Islet precursor cell (in vitro differentiated cells): ENCODE data around the gene OR4D2.
"Not testable (repeated sequence)": the region's sequence is repeated elsewhere in the genome, so short reads cannot be mapped to it uniquely, and the experiment has no call there.

Experiments used
- DNase-seq: peaks from one replicate; pipeline ENCODE4 v3.0.0-alpha.2; 2018

Gene OR4D2

GRCh38 chr17:58166682-58167081 is at the start of gene OR4D2:
TSS of gene OR4D2 (plus strand) at chr17:58166982. CDS start at chr17:58169656, 2,674 bp downstream.
- peak; percentile 29 for DNase-seq

- no peak for DNase-seq
These were observed 49.4 kb upstream of the OR4D2 start for GRCh38 chr17:58117382-58117781.

DNA sequence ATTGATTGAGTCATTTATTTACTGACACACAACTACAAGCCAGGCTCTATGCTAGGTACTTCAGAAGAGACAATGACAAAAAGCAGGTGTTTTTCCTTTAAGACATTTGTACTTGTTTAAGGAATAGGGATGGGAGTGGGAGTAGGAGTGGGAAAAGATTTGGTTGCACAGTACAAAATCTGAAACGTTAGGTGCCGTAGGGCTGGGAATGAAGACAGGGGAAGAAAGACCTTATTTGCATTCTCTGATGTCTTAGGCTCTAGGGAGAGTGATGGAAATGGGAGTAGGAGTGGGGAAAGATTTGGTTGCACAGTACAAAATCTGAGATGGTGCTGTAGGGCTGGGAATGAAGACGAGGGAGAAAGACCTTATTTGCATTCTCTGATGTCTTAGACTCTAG is 47.3 kb upstream of the OR4D2 start:
- no peak for DNase-seq

- DNase-seq: peak; percentile 86
These were observed 46.5 kb upstream of the OR4D2 start for GRCh38 chr17:58120195-58120822.

GRCh38 chr17:58121925-58122324 is 44.9 kb upstream of the OR4D2 start:
- no peak for DNase-seq

GRCh38 chr17:58127846-58128245 is 38.9 kb upstream of the OR4D2 start:
- DNase-seq: no peak

- DNase-seq: not testable (repeated sequence)
These were observed 34.1 kb upstream of the OR4D2 start for GRCh38 chr17:58132697-58133096.

DNA sequence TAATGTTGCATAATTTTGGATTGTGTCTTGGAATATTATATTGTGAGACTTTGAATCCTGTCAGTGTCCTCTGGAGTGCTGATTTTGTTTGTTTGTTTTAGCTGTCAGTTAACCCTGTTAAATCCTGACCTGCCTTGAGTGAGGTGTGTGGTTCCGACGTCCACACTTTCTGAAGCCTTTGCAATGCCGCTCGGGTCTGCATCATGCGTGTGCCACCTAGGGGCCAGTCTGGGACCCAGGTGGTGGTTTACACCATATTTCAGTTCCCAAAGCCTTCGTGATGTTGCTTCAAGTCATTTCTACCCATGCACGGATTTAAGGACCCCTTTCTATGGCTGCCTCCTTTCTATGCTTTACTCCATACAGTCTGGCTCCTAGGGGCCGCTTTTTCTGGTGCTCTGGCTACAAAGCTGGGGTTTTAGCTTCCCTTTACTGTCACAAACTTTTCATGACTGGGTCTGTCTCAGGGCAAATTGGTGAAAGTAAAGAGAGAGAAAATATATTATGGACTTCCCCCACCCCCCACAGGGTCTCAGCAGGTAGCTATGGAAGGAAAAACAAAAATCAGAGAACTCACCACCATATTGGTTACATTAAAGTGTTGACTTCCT is 30.0 kb upstream of the OR4D2 start:
- DNase-seq: no peak

- no peak for DNase-seq
These were observed 25.3 kb upstream of the OR4D2 start for GRCh38 chr17:58141505-58141904.

GRCh38 chr17:58143335-58143734 is 23.4 kb upstream of the OR4D2 start:
- DNase-seq: not testable (repeated sequence)

GRCh38 chr17:58144801-58145200 is 22.0 kb upstream of the OR4D2 start:
- DNase-seq: no peak

GRCh38 chr17:58147930-58148434 is 18.8 kb upstream of the OR4D2 start, which contains the start of gene OR4D1:
TSS of gene OR4D1 (plus strand) at chr17:58148384. CDS start at chr17:58155154, 6,770 bp downstream.
- DNase-seq: no peak

DNA sequence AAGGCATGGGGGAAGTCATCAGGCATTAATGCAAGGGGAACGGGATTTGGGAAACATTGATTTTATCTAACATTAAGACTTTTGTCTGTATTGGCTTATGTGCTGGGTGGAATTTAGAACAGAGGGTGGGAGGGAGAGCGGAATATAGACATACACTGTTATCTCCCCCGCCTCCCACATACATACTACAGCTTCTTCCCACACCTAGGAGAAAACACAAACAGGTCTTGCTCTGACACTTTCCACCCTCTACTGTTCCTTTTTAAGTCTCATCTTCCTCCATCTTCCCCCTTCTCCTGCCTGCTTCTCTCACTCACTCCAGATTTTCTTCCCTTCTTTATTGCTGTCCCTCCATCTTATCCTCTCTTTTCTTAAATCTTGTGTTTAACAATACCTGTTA is 18.2 kb upstream of the OR4D2 start:
- DNase-seq: no peak

GRCh38 chr17:58150394-58150793 is 16.4 kb upstream of the OR4D2 start:
- no peak for DNase-seq

GRCh38 chr17:58153046-58153445 is 13.7 kb upstream of the OR4D2 start:
- DNase-seq: no peak

GRCh38 chr17:58153671-58154070 is 13.1 kb upstream of the OR4D2 start:
- no peak for DNase-seq

- DNase-seq: peak; percentile 87
These were observed 9.7 kb upstream of the OR4D2 start for GRCh38 chr17:58156839-58157803.

GRCh38 chr17:58158181-58158580 is 8.6 kb upstream of the OR4D2 start:
- DNase-seq: no peak

DNA sequence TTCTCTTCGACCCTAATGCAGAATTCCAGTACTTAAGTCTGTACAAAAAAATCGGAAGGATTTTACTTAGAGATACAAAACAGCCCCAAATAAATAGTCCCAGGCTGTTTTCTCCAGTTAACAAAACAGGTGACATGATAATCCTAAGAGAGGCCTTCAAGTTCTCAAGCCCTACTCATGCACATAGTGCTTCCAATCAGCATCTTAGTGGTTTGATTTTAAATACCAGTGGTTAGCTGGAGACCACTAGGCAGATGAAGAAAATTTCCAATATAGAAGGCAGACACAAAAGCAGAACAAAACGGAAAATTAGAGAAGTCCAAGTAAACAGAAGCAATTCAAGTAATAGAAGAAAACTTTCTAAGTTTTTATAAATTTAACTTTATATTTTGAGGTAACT is 5.2 kb upstream of the OR4D2 start:
- no peak for DNase-seq

DNA sequence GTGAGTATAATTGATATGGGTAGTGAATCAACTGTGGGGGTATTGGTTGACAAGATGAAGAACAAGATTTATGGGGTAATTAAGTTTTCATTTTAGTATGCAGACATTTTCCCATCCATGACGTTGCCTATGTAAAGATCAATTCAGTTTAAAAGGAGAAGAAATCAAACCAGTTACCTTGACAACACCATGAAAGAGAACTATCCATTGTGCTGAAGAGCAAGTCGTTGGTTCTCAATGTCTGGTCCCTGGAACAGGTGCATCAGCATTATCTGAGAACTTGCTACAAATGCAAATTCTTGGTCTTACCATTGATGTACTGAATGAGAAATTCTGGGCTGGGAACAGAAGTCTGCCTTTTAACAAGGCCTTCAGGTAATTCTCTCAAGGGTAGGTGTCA is 801 bp upstream of the OR4D2 start:
- peak; percentile 36 for DNase-seq

- no peak for DNase-seq
These were observed 3.8 kb downstream of the OR4D2 start for GRCh38 chr17:58170622-58171021.

DNA sequence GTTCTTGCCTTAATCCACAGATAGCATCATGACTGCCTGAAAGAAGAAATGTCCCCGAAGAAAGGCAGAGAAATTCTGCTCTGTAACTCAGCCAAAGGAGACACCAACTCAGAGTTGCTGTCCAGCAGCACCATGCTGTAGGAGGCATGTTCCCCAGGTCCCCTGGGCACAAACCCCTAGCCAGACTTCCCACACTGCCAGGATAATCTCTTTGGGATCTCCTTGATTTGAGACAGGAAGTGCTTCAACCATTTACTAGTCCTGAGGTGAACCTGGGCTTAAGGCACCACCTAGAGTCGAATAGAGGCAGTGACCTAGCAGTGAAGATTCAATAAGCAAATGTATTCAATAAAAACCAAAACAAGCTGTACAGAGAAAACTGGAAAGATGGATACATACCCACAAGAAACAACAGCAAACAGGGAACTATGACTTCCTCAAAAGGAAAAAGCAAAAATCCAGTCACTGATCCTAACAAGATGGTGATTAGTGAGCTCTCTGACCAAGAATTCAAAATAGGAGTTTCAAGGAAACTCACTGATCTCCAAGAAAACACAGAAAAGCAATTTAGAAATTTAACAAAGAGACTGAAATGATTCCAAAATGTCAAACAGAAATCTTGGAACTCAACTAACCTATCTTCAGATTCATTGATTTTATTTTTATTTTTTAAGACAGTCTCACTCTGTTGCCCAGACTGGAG is 5.7 kb downstream of the OR4D2 start:
- peak; percentile 83 for DNase-seq

- DNase-seq: no peak
These were observed 8.1 kb downstream of the OR4D2 start for GRCh38 chr17:58174871-58175270.
